Dermis blood vessel endothelial cell (primary cell): ENCODE results near the gene FAM120A. TPM values are rescaled to one million over a fixed set of nuclear protein-coding genes. Genes with fewer than 3 reads are reported as not detected.
"Not testable (repeated sequence)": the region's sequence is repeated elsewhere in the genome, so short reads cannot be mapped to it uniquely, and the experiment has no call there.

Experiments
- DNase-seq: peaks from one replicate; pipeline ENCODE4 v3.0.0; 2010
- total RNA-seq: library from RNA; depleted of rRNA; stranded (reverse); fragments of >200 nt; gene quantifications from 2 replicates; pipeline ENCODE4 v1.2.3, GENCODE V29; 2014

Gene FAM120A
- total RNA-seq, 1 donor from 2014 or later, result 86.4 TPM

DNA sequence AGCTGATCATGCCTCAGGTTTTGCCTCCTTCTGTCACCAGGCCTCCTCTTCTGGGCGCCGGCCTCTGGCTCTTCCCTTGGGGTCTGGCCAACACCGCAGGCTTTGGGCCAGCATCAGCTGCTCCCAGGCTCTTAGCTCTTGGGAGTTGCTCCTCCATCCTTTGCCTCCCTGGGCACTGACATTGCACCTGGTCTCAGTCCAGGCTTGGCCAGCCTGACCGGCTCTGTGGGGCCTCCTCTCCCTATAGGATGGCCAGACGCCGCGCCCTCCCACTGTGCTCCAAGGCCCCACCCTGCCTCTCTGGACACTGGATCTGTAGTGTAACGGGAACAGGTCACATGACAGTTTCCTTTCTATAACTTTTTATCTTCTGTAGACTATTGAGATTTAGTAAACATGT is 59.7 kb downstream of the FAM120A start:
- DNase-seq, result not testable (repeated sequence)

DNA sequence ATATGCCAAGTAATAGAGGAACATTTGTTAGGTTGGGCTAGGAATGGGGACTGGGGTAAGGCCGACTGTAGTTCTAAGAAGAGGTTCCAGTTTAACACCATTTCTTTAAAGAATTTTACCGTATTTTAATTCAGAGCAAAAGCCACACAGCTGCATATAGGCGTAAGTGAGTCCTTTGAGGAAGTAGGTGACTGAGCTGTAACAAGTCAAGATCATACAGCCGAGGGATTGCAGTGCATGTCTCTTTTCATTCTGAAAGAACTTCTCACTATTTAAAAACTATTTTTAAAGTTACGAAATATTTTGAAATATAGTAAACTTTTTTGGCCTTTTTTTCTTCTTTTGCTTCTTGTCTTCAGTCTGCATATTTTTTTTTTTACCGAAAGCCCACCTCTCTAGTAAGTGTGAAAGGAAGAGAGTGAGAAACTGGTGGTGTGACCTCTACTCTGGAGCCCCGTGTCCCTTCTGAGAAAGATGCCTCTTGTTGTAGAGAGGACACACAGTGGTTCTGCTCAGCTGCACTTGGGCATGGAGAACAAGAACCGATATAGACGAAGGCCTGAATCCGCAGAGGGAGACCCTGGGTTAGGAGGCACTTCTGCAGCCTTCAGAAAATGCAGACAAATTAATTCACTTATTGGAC is 60.8 kb downstream of the FAM120A start:
- DNase-seq, result not testable (repeated sequence)

- no peak for DNase-seq
Observed at GRCh38 chr9:93513606-93514005, 62.1 kb downstream of the FAM120A start.

- DNase-seq, result no peak
Observed at GRCh38 chr9:93517331-93517730, 65.8 kb downstream of the FAM120A start.

DNA sequence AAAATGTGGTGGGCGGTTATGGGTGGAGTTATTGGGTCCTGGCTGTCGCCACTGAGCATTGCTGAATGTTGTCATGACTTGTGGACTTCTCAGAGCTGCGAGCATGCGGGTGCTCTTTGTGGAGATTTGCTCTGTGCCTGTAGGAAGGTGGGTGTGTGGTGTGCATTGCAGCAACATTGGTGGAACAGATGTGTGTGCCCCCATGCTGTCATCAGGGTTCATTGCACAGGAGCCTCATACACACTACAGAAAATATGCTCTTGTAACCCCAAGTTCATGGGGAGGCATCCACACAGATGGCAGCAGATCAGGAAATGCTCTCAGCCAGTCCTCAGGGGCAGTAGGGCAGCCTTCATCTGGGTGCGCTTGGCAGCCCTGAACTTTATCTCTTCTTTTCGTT is 69.0 kb downstream of the FAM120A start:
- peak; percentile 18 for DNase-seq

- no peak for DNase-seq
Observed at GRCh38 chr9:93522736-93523135, 71.3 kb downstream of the FAM120A start.

DNA sequence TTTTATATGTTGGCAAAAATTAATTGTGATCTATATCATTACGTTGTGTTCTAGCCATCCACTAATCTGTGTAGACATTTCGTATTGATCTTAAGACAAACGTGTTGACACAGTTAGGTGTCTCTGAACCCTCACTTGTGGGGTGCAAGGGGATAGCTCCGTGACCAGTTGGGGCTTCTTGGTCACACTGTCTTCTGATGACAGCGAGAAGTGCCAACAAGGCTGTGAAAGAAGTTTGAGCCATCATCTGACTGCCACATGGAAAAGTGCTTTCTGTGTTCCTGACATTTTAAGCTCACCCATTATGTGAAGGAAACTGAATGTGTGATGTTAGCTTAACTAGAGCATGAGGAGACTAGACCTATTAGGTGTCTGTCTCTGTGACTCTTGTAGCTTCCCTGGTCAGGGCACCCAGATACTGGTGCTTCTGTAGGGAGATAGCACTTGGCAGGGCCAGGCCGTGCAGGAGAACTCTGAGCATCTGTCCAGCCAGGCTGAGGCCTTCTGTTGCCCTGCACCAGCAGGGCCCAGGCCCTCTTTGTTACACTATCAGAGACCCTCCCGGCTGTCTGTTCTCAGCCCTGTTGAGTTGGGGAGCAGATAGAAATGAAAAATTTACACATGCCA is 72.1 kb downstream of the FAM120A start:
- no peak for DNase-seq

DNA sequence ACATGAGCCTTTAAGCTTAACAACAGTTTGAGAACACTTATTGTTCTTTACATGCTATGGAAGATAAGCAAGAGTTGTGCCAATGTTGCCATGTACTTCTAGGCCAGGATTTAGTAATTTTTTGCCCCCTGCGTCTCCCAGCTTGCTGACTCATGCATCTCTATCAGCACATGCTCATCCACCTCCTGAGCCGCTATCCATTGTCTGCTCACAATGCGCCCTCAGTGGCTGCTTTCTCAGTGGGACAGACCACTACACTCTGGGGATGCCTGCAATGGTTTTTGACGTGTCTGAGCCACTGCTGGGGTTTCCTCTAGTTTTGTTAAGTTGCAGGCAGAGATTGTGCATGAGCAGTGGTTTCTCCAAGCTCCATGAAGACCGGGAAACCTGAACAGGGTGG is 74.0 kb downstream of the FAM120A start:
- peak; percentile 5 for DNase-seq

DNA sequence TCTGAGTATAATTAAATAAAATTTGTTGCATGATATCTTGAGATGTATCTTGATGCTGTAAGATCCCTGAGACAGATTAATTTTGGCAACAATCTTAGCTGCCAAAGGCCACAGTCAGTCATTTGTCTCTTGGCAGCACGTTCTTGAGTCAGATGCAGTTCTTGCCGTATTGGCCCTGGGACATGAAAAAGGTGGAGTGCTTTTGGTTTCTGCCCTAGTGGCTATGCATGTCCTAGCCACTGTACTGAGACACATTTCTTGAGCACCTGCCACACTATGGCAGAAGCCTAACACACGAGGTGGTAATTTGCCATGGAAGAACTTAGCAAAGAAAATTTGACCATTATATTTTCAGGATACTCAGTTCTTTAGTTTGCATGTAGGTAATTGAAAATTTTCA is 79.9 kb downstream of the FAM120A start:
- peak; percentile 7 for DNase-seq

- no peak for DNase-seq
Observed at GRCh38 chr9:93532141-93532540, 80.7 kb downstream of the FAM120A start.

GRCh38 chr9:93533863-93534262 is 82.4 kb downstream of the FAM120A start:
- no peak for DNase-seq

DNA sequence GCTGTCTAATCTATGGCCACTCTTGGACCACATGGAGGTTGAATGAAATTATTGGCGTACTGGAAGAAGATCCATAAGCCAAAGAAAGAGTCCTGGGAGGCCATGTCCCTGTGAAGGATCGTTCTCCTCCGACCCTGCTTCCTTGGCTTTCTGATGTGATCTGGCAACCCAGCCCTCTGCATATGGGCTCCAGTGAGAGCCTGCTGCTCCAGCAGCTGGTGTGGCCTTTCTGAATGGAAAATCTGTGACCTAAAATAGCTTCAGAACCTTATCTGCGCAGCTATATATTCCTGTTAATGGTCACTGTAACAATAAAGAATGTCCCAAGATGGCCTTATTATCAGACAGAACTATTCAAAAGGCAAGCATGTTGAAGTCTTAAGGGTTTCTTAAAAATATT is 84.7 kb downstream of the FAM120A start:
- no peak for DNase-seq

DNA sequence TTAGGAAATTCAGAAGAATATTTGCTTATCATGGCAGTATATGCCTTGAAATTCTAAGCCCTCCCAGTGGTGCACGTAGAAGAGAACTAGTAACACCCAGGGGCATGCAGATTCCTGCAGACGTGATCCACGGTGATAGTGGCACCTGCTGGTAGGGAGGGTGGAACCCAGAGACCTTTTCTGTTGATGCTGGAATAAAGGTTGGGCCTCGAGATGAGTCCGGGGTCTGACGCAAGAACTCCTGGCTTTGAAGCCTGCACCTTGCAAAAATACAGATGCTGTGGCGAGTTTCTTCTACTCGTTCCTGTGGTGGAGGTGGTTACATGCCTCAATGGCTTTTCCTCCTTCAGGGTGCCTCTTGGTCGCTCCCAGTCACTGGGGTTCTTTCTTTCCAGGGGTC is 85.4 kb downstream of the FAM120A start:
- no peak for DNase-seq

DNA sequence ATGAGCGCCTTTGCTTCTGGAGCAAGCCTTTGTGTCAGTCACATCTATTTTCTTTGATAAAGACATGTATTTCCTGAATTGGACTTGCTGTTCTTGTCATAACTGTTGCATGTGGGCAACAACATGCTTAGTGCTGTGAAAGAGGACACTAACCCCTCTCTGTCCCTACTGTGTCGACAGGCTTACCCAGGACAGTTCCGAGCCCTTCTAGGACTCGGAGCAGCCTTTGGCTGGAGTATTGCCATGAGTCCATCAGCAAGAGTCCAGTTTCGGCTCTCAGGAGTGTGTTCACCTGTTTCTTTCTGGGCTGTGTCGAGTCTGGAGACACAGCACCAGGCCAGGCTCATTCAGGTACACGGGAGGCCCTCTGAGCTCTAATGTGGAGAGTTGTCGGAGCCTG is 88.8 kb downstream of the FAM120A start:
- no peak for DNase-seq

GRCh38 chr9:93541005-93541404 is 89.5 kb downstream of the FAM120A start:
- no peak for DNase-seq

- no peak for DNase-seq
Observed at GRCh38 chr9:93541581-93542349, 90.3 kb downstream of the FAM120A start.

DNA sequence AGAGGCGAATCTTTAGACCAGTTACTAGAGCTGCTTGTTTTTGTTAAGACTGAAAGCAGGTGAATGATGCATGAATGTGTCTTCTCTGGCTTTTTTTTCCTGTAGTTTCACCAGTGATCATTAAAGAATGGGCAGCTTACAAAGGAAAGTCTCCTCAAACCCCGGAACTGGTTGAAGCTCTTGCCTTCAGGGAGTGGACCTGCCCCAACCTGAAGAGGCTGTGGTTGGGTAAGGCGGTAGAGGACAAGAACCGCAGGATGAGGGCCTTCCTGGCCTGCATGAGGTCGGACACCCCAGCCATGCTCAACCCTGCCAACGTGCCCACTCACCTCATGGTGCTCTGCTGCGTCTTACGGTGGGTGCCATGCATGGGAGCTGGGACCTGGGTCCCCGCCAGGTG is 91.6 kb downstream of the FAM120A start:
- DNase-seq, result no peak

- DNase-seq, result no peak
Observed at GRCh38 chr9:93546356-93546755, 94.9 kb downstream of the FAM120A start.

DNA sequence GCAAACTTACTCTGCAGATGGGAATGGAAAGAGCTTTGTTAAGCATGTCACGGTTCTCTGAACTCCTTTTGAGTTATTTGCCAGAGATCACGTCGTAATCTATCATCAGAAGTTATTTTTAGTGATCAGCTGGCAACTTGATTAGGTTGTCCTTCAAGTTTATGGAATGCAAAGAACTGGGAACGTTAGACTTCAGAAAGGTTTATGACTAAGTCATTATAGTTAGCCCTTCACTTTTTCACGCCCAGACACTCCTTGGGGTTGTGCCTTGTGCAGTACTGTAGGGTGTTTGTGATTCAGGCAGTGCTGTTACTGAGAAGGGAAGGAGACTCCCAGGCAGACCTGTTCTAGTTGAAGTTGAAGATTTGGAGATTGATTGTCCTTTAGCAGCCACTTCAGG is 98.1 kb downstream of the FAM120A start:
- DNase-seq, result no peak

DNA sequence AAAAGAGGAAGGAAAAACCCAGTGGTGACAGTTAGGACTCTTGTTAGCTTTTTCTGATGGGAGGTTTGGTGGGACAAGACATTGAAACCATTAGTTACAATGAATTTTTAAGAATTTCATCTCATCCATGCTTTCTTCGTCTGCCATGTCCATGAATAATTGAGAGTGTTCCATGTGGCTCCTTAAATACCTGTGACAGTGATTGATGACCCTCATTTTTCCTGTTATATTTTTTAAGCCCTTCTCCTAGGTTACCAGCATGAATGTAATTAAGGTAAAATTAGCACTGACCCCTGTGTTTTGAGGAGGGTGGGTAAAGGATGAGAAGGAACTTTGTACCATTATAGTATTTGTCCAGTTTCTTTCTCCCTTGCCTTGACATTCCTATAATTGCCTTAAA is 101.4 kb downstream of the FAM120A start:
- no peak for DNase-seq

GRCh38 chr9:93555370-93555769 is 103.9 kb downstream of the FAM120A start:
- DNase-seq, result no peak

- no peak for DNase-seq
Observed at GRCh38 chr9:93557366-93558137, 106.1 kb downstream of the FAM120A start.

DNA sequence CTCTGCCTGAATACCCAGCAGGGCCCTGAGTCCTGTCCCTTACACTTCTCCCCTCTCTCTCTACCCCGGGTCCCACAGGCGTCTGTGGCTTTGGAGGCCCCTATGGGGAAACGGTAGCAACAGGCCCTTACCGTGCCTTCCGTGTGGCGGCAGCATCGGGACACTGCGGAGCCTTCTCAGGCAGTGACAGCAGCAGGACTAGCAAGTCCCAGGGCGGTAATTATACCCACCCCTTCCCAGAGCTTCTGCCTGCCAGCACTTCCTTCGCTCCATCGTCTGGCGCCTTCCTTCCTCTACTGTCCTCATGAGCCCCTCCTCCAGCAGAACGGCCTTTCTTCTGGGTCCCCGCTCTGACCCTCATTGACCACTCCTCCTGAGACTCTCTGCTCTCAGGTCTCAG is 107.0 kb downstream of the FAM120A start:
- no peak for DNase-seq
